SHP77 (cell line): ENCODE measurements around the gene SSH3.
A peak's percentile ranks its signal among the peaks of the same experiment; 100 is the strongest.

Experiments
- DNase-seq, 2 experiments: peaks; one replicate each; lab custom pipeline; 2025; lab: John Stamatoyannopoulos, UW

Gene SSH3

DNA sequence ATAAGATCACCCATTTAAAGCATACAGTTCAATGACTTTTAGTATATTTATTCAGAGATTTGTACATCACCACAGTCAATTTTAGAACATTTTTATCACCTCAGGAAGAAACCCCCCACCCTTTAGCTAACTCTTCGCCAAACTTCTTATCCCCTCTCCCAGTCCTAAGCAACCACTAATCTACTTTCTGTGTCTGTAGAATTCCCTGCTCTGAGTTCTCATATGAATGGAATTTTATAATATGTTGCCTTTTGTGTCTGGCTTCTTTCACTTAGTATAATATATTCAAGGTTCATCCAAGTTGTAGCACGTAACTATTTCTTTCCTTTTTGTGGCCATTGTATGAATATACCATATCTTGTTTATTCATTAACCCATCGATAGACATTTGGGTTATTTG is 10.7 kb upstream of the SSH3 start:
- no peak for DNase-seq

DNA sequence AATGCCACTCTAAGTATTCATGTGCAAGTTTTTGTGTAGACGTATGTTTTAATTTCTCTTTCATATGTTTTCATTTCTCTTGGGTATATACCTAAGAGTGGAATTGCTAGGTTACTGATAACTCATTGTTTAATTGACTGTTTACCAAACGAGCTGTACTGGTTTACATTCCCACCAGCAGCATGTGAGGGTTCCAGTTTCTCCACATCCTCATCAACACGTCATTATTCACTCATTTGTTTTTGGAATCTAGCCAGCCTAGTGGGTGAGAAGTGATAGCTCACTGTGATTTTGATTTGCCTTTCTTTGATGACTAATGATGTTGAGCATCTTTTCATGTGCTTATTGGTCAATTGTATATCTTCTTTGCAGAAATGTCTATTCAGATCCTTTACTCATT is 10.2 kb upstream of the SSH3 start:
- no peak for DNase-seq

GRCh38 chr11:67295846-67296245 is 7.5 kb upstream of the SSH3 start:
- DNase-seq: no peak

DNA sequence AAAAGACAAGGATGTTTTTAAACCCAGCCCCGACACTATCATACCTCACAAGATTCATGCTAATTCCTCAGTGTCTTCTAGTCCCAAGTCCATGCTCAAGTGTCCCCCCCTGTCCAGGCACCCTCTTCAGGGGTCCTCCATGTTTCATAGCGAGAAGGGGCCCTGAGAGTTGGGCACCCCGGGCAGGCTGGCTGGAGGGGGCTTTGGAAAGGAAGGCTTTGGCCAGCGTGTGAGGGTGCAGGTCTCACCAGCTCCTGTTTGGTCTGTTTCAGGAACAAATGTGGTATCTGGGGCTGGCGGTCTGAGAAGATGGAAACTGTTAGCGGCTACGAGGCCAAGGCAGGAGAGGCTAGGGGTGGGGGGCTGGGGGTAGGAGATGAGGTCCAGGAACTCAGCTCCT is 4.5 kb upstream of the SSH3 start:
- no peak for DNase-seq

- no peak for DNase-seq
These were observed 3.7 kb upstream of the SSH3 start for GRCh38 chr11:67299471-67300191.

DNA sequence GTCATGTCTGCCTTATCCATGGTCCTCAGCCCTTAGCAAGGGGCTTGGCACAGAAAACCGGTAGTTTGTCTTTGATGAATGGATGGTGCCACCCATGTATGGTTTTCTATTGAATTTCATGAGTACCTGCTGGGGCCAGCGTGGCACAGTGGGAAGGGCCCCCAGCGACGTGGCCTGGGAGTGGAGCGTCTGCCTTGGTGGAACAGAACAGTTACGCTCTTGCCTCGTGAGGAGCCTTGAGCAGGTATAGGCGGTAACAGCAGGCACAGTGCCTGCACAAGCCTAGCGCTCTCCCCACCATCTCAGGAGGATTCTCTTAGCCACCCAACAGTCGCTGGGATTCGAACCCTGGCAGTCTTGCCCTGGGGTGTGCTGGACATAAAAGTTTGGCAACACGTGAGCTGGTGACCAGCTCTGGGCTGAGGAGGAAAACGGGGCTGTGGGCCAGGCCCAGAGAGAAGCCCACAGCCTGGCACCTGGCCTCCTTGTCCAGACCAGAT is 3.0 kb upstream of the SSH3 start:
- no peak for DNase-seq

DNA sequence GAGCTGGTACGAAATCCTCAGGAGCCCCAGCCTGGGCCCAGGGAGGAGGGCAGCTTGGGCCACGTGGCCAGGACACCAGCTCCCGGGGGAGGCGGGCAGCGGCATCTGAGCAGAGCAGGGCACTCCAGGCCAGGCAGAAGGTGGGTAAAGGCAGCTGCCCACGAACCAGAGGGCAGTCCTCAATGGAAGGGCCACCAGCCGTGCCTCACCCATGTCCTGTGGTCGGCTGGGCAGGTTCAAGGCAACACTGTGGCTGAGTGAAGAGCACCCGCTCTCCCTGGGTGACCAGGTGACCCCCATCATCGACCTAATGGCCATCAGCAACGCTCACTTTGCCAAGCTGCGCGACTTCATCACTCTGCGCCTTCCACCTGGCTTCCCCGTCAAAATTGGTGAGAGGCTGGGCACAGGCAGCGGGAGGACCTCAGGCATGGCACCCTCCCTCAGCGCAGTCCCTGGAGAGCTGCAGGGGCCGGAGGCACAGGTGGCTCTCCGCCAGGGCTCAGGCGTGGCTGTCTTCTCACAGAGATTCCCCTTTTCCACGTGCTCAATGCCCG is 2.5 kb upstream of the SSH3 start:
- DNase-seq: no peak

GRCh38 chr11:67301313-67301921 is 1.9 kb upstream of the SSH3 start:
- no peak for DNase-seq

DNA sequence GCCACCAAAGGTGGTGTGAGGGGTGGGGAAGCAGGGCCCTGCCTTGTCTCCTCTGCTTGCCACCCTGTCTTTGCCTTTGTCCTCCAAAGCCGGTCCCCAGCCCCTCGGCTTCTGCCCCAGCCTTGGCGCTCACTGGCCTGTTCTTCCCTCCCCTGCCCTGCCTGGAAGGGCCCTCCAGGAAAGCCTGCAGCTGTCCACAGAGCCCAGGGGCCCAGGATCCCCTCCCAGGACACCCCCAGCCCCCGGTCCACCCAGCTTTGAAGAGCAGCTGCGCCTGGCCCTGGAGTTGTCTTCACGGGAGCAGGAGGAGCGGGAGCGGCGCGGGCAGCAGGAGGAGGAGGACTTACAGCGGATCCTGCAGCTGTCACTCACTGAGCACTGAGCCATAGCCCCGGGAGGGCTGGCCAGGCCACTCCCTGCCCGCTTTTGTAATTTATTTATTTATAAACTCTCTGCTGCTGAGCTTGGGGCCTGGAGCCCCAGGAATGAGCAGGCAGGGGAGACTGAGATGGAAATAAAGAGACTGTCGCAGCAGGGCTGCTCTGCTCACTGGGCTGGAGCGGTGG is 1.3 kb upstream of the SSH3 start:
- DNase-seq: peak; percentile 66 to 84

- peak; percentile 46 to 75 for DNase-seq
These were observed 679 bp upstream of the SSH3 start for GRCh38 chr11:67302571-67303131.

GRCh38 chr11:67303835-67304411 is 593 bp downstream of the SSH3 start:
- DNase-seq: peak in 1 of 2 experiments; percentile 37

GRCh38 chr11:67304511-67305113 is 1.3 kb downstream of the SSH3 start:
- DNase-seq: peak; percentile 27 to 61

DNA sequence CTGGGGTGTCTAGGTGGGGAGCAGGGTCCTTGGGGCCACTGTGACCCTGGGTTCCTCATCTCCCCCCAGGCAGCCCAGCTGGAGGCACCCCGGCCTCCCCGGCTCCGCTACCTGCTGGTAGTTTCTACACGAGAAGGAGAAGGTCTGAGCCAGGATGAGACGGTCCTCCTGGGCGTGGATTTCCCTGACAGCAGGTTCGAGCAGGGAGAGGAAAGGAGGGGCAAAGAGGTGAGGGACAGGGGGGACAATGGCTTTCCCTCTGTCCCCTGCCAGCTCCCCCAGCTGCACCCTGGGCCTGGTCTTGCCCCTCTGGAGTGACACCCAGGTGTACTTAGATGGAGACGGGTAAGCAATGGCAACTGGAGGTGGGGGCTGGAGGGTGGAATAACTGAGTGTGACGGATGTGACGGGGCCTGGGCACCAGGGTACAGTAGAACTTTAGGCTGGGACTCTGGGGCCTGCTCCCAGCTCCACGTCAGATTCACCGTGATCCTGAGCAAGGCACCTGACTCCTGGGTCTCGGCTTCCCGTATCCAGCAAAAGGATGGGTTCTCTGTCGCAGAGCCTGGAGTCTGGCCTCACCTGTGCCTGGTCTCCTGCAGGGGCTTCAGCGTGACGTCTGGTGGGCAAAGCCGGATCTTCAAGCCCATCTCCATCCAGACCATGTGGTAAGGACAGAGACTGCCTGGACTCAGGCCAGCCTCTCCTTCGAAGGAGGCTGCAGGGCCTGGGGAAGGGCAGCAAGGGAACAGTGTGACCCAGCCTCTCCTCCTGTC is 3.6 kb downstream of the SSH3 start:
- no peak for DNase-seq

- DNase-seq: no peak
These were observed 4.2 kb downstream of the SSH3 start for GRCh38 chr11:67307545-67308001.

DNA sequence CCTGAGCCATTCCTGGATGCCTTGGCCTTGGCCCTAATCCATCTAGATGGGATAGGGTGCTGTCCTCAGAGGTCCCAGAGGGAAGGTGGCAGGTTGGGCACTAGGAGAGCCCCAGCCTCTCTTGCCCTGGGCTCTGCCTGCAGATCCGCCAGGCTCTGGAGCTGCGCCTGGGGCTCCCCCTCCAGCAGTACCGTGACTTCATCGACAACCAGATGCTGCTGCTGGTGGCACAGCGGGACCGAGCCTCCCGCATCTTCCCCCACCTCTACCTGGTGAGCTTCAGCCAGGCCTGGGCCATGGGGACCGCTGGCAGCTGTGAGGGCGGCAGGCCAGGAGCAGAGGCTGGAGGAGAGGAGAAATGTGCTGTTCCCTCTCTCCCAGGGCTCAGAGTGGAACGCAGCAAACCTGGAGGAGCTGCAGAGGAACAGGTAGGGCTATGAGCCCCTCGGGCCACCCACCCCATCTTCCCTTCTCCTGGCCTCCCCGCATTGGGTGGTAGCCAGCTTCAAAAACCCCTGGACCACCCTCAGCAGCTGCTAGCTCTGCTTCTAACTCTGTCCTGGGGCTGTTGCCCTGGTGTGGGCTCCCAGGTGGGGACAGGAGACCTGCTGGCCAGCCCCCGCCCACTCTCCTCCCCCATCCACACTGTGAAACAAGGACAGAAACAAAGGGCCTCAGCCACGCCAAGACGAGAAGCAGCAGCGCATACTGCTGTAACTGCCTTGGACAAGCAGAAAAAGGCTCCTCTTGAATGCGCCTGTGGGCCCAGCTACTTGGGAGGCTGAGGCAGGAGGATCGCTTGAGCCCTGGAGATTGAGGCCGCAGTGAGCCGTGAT is 4.9 kb downstream of the SSH3 start:
- DNase-seq: no peak

DNA sequence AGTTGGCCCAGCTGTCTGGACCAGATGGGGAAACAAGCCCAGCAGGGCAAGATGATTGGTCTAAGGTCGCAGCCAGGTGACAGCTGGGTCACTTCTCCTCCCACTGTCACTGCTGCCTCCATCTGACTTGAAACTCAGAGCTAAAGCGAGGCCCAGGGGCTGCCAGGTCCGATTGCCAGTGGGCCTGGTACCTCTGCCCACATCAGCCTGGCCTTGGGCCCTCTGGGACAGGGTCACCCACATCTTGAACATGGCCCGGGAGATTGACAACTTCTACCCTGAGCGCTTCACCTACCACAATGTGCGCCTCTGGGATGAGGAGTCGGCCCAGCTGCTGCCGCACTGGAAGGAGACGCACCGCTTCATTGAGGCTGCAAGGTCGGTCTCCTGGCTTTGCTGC is 5.8 kb downstream of the SSH3 start:
- DNase-seq: no peak

DNA sequence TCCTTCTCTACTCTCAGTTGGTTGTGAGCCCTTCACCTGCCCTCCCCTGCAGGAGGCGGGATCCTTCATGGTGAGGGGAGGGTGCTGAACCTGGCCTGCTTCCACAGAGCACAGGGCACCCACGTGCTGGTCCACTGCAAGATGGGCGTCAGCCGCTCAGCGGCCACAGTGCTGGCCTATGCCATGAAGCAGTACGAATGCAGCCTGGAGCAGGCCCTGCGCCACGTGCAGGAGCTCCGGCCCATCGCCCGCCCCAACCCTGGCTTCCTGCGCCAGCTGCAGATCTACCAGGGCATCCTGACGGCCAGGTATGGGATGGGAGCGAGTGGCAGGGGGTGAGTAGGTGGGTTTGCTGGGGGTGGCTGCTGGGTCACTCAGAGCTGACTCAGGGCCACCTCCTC is 6.3 kb downstream of the SSH3 start:
- no peak for DNase-seq

- no peak for DNase-seq
These were observed 7.1 kb downstream of the SSH3 start for GRCh38 chr11:67310246-67311050.

GRCh38 chr11:67311051-67311555 is 7.8 kb downstream of the SSH3 start:
- no peak for DNase-seq
